ENCODE data around the gene YIPF2. TPM values are rescaled to one million over a fixed set of nuclear protein-coding genes. Genes with fewer than 3 reads are reported as not detected.
A peak's percentile ranks its signal among the peaks of the same experiment; 100 is the strongest.

The YIPF2 gene
- total and polyA plus RNA-seq, 12 donors: 21.1 to 99.1 (median 70.5) TPM

DNA sequence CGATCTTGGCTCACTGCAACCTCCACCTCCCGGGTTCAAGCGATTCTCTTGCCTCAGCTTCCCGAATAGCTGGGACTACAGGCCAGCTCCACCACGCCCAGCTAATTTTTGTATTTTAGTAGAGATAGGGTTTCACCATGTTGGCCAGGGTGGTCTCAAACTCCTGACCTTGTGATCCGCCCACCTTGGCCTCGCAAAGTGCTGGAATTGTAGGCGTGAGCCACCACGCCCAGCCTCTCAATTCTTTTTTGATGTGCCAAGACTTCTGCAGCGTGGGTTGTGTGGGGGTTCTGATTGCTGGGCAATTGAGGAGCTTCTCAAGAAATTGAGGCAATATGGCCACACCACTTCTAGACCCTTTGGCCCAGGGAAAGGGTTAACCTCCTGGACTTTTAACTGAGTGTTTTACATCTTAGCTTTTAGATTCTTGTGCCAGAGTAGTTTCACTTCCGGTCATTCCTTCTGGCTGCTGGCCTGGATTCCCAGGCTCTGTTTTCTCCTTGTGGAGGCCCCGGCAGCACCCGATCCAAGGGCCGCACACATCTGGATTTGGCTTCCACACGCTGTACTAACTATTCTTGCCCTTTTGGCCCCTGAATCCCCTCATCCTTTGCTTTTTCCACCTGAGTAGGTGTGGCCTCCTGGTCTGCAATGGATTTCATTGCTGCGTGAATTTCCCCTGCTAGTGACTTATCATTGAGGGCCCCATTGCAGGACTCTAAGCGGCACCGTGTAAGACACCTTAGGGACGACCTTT, 47.1 kb upstream of the YIPF2 start:
- H3K9me3 ChIP-seq (replicated peaks in 1 of 3): no peaks in the 10 kb centered on the region
- no peaks in the 10 kb centered on the region for H3K27me3 ChIP-seq
- 59 to 72% (median 62%) methylated on average over 19 of the region's 19 CpGs for WGBS, 4 donors
- H3K36me3 ChIP-seq (replicated peaks in 1 of 2): no peaks in the 10 kb centered on the region
- intact Hi-C loops (cut with DNase I): no loop called here
- no peak overlapping the region for H3K4me3 ChIP-seq
- peaks cover 19 to 23% of the 10 kb centered on the region in 2 donors for H3K4me1 ChIP-seq (replicated peaks in 1 of 2)
- peak in 6 of 7 donors; percentile 33 to 78 (median 54) for DNase-seq
- H3K27ac ChIP-seq: peak overlapping the region in 3 of 5 donors; percentile 28 to 67 (median 30)
- TF ChIP-seq, protein P1, sequence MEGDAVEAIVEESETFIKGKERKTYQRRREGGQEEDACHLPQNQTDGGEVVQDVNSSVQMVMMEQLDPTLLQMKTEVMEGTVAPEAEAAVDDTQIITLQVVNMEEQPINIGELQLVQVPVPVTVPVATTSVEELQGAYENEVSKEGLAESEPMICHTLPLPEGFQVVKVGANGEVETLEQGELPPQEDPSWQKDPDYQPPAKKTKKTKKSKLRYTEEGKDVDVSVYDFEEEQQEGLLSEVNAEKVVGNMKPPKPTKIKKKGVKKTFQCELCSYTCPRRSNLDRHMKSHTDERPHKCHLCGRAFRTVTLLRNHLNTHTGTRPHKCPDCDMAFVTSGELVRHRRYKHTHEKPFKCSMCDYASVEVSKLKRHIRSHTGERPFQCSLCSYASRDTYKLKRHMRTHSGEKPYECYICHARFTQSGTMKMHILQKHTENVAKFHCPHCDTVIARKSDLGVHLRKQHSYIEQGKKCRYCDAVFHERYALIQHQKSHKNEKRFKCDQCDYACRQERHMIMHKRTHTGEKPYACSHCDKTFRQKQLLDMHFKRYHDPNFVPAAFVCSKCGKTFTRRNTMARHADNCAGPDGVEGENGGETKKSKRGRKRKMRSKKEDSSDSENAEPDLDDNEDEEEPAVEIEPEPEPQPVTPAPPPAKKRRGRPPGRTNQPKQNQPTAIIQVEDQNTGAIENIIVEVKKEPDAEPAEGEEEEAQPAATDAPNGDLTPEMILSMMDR (IDR thresholded peaks at IDR 0.05): no peak
- TF ChIP-seq POLR2A (IDR thresholded peaks at IDR 0.05): no peak

DNA sequence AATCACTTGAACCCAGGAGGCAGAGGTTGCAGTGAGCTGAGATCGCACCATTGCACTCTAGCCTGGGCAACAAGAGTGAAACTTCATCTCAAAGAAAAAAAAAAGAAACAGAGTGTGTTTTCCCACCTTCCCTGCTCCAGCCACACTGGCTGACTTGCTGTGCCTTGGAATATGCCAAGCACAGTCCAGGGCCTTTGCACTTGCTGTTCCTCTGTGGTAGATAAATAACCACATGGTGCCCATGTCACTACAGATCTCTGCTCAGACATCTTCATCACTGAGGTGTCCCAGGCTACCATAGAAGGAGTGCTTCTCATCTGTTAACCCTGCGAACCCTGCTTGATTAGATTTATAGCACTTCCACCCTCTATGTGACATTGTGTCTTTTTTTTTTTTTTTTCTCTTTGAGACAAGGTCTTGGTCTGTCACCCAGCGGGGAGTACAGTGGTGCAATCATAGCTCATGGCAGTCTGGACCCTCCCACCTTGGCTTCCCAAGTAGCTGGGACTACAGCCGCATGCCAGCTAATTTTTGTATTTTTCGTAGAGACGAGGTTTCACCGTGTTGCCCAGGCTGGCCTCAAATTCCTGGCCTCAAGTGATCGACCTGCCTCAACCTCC, 42.8 kb upstream of the YIPF2 start:
- 65 to 89% (median 85%) methylated on average over 8 of the region's 8 CpGs for WGBS, 4 donors
- Histone ChIP-seq H3K9me3 (replicated peaks in 1 of 3) (no peaks in the 10 kb centered on the region), H3K36me3 (replicated peaks in 1 of 2) (no peaks in the 10 kb centered on the region), H3K27ac (no peak overlapping the region), H3K27me3 (no peaks in the 10 kb centered on the region), H3K4me3 (no peak overlapping the region), H3K4me1 (replicated peaks in 1 of 2) (peaks cover 7 to 10% of the 10 kb centered on the region in 2 donors)
- TF ChIP-seq POLR2A (IDR thresholded peaks at IDR 0.05): no peak
- TF ChIP-seq, protein P1 (IDR thresholded peaks at IDR 0.05): no peak
- intact Hi-C loops (cut with DNase I): no loop called here
- peak in 1 of 7 donors; percentile 27 for DNase-seq

DNA sequence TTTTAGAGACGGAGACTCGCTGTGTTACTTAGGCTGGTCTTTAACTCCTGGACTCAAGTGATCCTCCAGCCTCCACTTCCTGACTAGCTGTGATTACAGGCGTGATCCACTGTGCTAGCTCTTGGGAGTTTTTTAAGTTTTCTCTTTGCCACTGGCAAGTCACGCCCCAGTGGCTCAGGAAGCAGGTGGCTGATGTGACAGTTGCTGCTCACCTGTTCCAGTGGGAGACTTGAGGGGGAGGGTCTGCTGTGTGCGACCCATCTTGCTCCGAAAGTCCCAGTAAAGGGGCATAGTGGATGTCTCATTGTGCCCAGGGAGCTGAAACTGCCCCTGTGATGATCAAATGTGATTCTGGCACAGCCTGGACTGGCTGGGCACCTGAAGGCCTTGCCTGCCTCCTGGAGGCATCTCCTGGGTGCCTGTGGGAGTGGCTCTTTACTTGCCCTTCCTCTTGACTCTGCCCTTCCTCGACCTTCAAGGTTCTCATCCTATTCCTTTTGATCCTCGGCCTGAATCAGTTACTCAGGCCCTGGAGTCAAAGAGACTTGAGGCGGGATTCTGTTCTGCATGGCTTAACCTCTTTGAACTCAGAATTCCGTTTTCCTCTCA, 40.2 kb upstream of the YIPF2 start:
- DNase-seq: no peak
- Histone ChIP-seq H3K27me3 (no peaks in the 10 kb centered on the region), H3K9me3 (replicated peaks in 1 of 3) (no peaks in the 10 kb centered on the region), H3K4me1 (replicated peaks in 1 of 2) (no peaks in the 10 kb centered on the region), H3K27ac (peak overlapping the region in 1 of 5 donors; percentile 23), H3K36me3 (replicated peaks in 1 of 2) (no peaks in the 10 kb centered on the region), H3K4me3 (no peak overlapping the region)
- intact Hi-C loops (cut with DNase I): no loop called here
- TF ChIP-seq POLR2A (IDR thresholded peaks at IDR 0.05): no peak
- TF ChIP-seq, protein P1 (IDR thresholded peaks at IDR 0.05): no peak
- WGBS, 4 donors: 60 to 77% (median 63%) methylated on average over 7 to 10 of the region's 10 CpGs

DNA sequence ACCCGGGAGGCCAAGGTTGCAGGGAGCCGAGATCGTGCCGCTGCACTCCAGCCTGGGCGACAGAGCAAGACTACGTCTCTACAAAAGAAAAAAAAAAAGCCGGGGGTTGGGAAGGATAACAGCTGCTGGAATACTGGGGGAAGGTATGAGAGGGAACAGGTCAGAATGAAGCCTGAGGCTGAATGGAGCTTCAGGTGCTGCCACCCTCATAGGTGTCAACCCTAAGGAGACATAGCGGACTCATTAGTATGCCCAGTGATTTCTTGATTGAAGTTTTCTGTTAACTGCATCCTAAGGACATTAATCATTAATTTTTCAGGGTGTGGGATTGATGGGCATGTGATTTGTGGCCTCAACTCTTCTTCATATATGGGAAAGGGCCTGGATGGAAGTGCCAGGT, 38.4 kb upstream of the YIPF2 start:
- H3K27ac ChIP-seq: no peak overlapping the region
- intact Hi-C loops (cut with DNase I): no loop called here
- H3K36me3 ChIP-seq (replicated peaks in 1 of 2): no peaks in the 10 kb centered on the region
- no peak for DNase-seq
- peaks cover 5 to 11% of the 10 kb centered on the region in 2 donors for H3K4me1 ChIP-seq (replicated peaks in 1 of 2)
- H3K27me3 ChIP-seq: no peaks in the 10 kb centered on the region
- no peaks in the 10 kb centered on the region for H3K9me3 ChIP-seq (replicated peaks in 1 of 3)
- WGBS, 4 donors: 89 to 92% (median 90%) methylated on average over 8 of the region's 8 CpGs
- no peak overlapping the region for H3K4me3 ChIP-seq
- TF ChIP-seq POLR2A (IDR thresholded peaks at IDR 0.05): no peak
- TF ChIP-seq, protein P1 (IDR thresholded peaks at IDR 0.05): no peak
